Skeletal muscle satellite cell (primary cell): ENCODE measurements around the gene GALM. TPM values are rescaled to one million over a fixed set of nuclear protein-coding genes. Genes with fewer than 3 reads are reported as not detected.

Experiments used
- H3K27me3 ChIP-seq: 2 replicates; pipeline ENCODE4 v1.7.0; 2013; ENCODE audit warnings: low read length; ENCODE audit not compliant: control insufficient read depth, insufficient read depth
- H3K36me3 ChIP-seq: 2 replicates; pipeline ENCODE4 v1.7.0; 2013; ENCODE audit warnings: mild to moderate bottlenecking, control low read depth, low read length; ENCODE audit not compliant: insufficient read depth
- H3K4me1 ChIP-seq: 2 replicates; pipeline ENCODE4 v1.7.0; 2013; ENCODE audit warnings: low read length; ENCODE audit not compliant: control insufficient read depth, insufficient read depth
- H3K4me2 ChIP-seq: 2 replicates; pipeline ENCODE4 v1.7.0; 2013; ENCODE audit warnings: mild to moderate bottlenecking, low read length
- H3K4me3 ChIP-seq: 2 replicates; pipeline ENCODE4 v1.7.0; 2013; ENCODE audit warnings: low read length
- H3K9ac ChIP-seq: 2 replicates; pipeline ENCODE4 v1.7.0; 2013; ENCODE audit warnings: mild to moderate bottlenecking, low read depth, low read length, moderate library complexity
- H3K9me3 ChIP-seq: replicated peaks from 2 replicates; pipeline ENCODE4 v1.7.0; 2013; ENCODE audit warnings: mild to moderate bottlenecking, control low read depth, low read length
- total RNA-seq: library from RNA; depleted of rRNA; stranded (reverse); fragments of >200 nt; gene quantifications from 2 replicates; pipeline ENCODE4 v1.2.3, GENCODE V29; 2012; rRNA removed

Gene GALM
- 6.8 and 12.9 TPM in 2 replicates for total RNA-seq

- Histone ChIP-seq H3K9me3 (no peaks in the 10 kb centered on the region), H3K4me3 (peak within 1 kb of the TSS; percentile 76), H3K27me3 (no peaks in the 10 kb centered on the region), H3K4me1 (peaks cover 21% of the 10 kb centered on the region), H3K36me3 (no peaks in the 10 kb centered on the region), H3K4me2 (peak within 1 kb of the TSS; percentile 90), H3K9ac (peak within 1 kb of the TSS; percentile 42)
Measured at GRCh38 chr2:38665854-38666555, at the start of gene GALM. Gene GALM (plus strand): TSS chr2:38666114. CDS start chr2:38666162, 48 bp downstream.

- no peak overlapping the region for H3K4me3 ChIP-seq
- no peak overlapping the region for H3K9ac ChIP-seq
- peaks cover 10% of the 10 kb centered on the region for H3K27me3 ChIP-seq
- peaks cover 27% of the 10 kb centered on the region for H3K4me1 ChIP-seq
- H3K4me2 ChIP-seq: no peak overlapping the region
- no peaks in the 10 kb centered on the region for H3K9me3 ChIP-seq
- H3K36me3 ChIP-seq: no peaks in the 10 kb centered on the region
Measured at GRCh38 chr2:38617301-38617700, 48.6 kb upstream of the GALM start.

- Histone ChIP-seq H3K4me1 (peaks cover 18% of the 10 kb centered on the region), H3K4me2 (no peak overlapping the region), H3K4me3 (no peak overlapping the region), H3K36me3 (no peaks in the 10 kb centered on the region), H3K9me3 (no peaks in the 10 kb centered on the region), H3K27me3 (peaks cover 10% of the 10 kb centered on the region), H3K9ac (no peak overlapping the region)
Measured at GRCh38 chr2:38619458-38620164, 46.3 kb upstream of the GALM start.

- H3K4me1 ChIP-seq: peaks cover 13% of the 10 kb centered on the region
- peaks cover 10% of the 10 kb centered on the region for H3K27me3 ChIP-seq
- no peak overlapping the region for H3K9ac ChIP-seq
- no peaks in the 10 kb centered on the region for H3K36me3 ChIP-seq
- no peak overlapping the region for H3K4me3 ChIP-seq
- H3K9me3 ChIP-seq: no peaks in the 10 kb centered on the region
- no peak overlapping the region for H3K4me2 ChIP-seq
Measured at GRCh38 chr2:38620282-38620977, 45.5 kb upstream of the GALM start.

GRCh38 chr2:38621018-38621417 lies 44.9 kb upstream of the GALM start:
- Histone ChIP-seq H3K36me3 (no peaks in the 10 kb centered on the region), H3K4me1 (peaks cover 9% of the 10 kb centered on the region), H3K9ac (no peak overlapping the region), H3K9me3 (no peaks in the 10 kb centered on the region), H3K4me3 (no peak overlapping the region), H3K27me3 (peaks cover 10% of the 10 kb centered on the region), H3K4me2 (no peak overlapping the region)

DNA sequence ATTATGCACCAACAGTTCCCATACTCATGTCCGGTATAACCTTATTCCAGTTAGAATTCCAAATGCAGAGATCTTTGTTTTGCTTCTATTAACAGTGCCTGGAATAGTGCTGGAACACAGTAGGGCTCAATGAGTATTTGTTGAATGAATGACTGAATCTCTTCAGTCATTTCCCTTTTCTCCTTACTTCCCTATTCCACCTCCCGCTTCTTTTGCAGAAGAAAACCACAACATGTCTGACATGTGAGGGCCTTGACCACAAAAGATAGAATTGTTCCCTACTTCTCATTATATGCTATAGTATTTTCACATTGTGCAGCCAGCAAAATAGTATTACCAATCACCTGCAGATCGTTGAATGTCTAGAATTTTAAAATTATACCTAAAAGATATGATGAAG lies 43.7 kb upstream of the GALM start:
- peaks cover 9% of the 10 kb centered on the region for H3K4me1 ChIP-seq
- H3K4me3 ChIP-seq: no peak overlapping the region
- H3K9me3 ChIP-seq: no peaks in the 10 kb centered on the region
- H3K9ac ChIP-seq: no peak overlapping the region
- no peak overlapping the region for H3K4me2 ChIP-seq
- H3K27me3 ChIP-seq: peaks cover 11% of the 10 kb centered on the region
- no peaks in the 10 kb centered on the region for H3K36me3 ChIP-seq

DNA sequence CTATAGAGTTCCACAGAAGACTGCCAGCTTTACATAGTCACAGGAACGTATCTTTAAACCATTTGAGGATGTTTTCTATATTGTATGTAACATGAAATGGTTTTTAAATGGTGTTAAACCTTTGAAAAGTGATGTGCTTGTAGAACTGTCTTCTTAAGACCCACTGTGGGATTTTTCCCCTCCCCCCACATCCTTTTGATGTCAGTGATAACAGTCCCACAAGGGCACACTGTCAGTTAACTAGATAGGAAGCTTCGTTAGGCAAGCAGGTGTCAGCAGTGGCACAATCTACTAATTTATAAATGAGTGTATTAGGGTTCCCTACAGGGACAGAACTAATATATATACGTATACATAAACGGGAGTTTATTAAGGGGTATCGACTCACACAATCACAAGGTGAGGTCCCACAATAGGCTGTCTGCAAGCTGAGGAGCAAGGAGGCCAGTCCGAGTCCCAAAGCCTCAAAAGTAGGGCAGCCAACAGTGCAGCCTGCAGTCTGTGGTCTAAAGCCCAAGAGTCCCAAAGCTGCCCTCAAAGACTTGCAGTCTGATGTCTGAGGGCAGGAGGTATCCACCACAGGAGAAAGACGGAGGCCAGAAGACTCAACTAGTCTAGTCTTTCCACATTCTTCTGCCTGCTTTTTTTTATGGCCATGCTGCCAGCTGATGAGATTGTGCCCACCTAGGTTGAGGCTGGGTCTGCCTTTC lies 39.4 kb upstream of the GALM start:
- no peak overlapping the region for H3K9ac ChIP-seq
- no peaks in the 10 kb centered on the region for H3K36me3 ChIP-seq
- no peak overlapping the region for H3K4me2 ChIP-seq
- H3K4me1 ChIP-seq: no peaks in the 10 kb centered on the region
- H3K27me3 ChIP-seq: peaks cover 10% of the 10 kb centered on the region
- no peak overlapping the region for H3K4me3 ChIP-seq
- H3K9me3 ChIP-seq: no peaks in the 10 kb centered on the region

GRCh38 chr2:38627391-38627790 lies 38.5 kb upstream of the GALM start:
- Histone ChIP-seq H3K9ac (no peak overlapping the region), H3K27me3 (peaks cover 10% of the 10 kb centered on the region), H3K4me2 (no peak overlapping the region), H3K9me3 (no peaks in the 10 kb centered on the region), H3K4me1 (no peaks in the 10 kb centered on the region), H3K4me3 (no peak overlapping the region), H3K36me3 (no peaks in the 10 kb centered on the region)

- no peak overlapping the region for H3K4me2 ChIP-seq
- H3K36me3 ChIP-seq: no peaks in the 10 kb centered on the region
- no peaks in the 10 kb centered on the region for H3K9me3 ChIP-seq
- H3K27me3 ChIP-seq: peaks cover 15% of the 10 kb centered on the region
- H3K9ac ChIP-seq: no peak overlapping the region
- H3K4me3 ChIP-seq: no peak overlapping the region
- H3K4me1 ChIP-seq: no peaks in the 10 kb centered on the region
Measured at GRCh38 chr2:38629684-38630083, 36.2 kb upstream of the GALM start.

- no peak overlapping the region for H3K4me2 ChIP-seq
Measured at GRCh38 chr2:38631976-38632375, 33.9 kb upstream of the GALM start.

GRCh38 chr2:38632980-38633379 lies 32.9 kb upstream of the GALM start:
- no peaks in the 10 kb centered on the region for H3K4me1 ChIP-seq
- H3K4me2 ChIP-seq: no peak overlapping the region
- no peak overlapping the region for H3K4me3 ChIP-seq
- H3K36me3 ChIP-seq: no peaks in the 10 kb centered on the region
- no peak overlapping the region for H3K9ac ChIP-seq
- no peaks in the 10 kb centered on the region for H3K9me3 ChIP-seq
- H3K27me3 ChIP-seq: peaks cover 5% of the 10 kb centered on the region

More at GRCh38 chr2:38631976-38632375, 33.9 kb upstream of the GALM start:
- no peak overlapping the region for H3K9ac ChIP-seq
- peaks cover 11% of the 10 kb centered on the region for H3K27me3 ChIP-seq
- no peak overlapping the region for H3K4me3 ChIP-seq
- H3K9me3 ChIP-seq: no peaks in the 10 kb centered on the region
- H3K36me3 ChIP-seq: no peaks in the 10 kb centered on the region
- no peaks in the 10 kb centered on the region for H3K4me1 ChIP-seq
